ENCODE measurements around the gene TMPRSS9. TPM values are rescaled to one million over a fixed set of nuclear protein-coding genes. Genes with fewer than 3 reads are reported as not detected.

Gene TMPRSS9
- total and polyA plus RNA-seq, 9 donors: 0.05 to 0.51 (median 0.19) TPM; not detected in 1

- TF ChIP-seq CTCF (IDR thresholded peaks at IDR 0.05) (no peak), POLR2A (IDR thresholded peaks at IDR 0.05) (no peak), EP300 (IDR thresholded peaks at IDR 0.05) (no peak)
- H3K36me3 ChIP-seq: no peaks in the 10 kb centered on the region
- intact Hi-C loops (cut with DNase I): no loop called here
Measured at GRCh38 chr19:2440515-2440914, 80.5 kb downstream of the TMPRSS9 start.

GRCh38 chr19:2441096-2441752, 81.2 kb downstream of the TMPRSS9 start:
- intact Hi-C loops (cut with DNase I): no loop called here
- no peaks in the 10 kb centered on the region for H3K4me1 ChIP-seq (ENCODE audit: insufficient read depth)
- H3K4me3 ChIP-seq: no peak overlapping the region
- no peak for TF ChIP-seq CTCF (IDR thresholded peaks at IDR 0.05)
- TF ChIP-seq POLR2A (IDR thresholded peaks at IDR 0.05): no peak
- TF ChIP-seq EP300 (IDR thresholded peaks at IDR 0.05): no peak
- no peak for DNase-seq
- 92 to 97% (median 97%) methylated on average over 22 to 26 of the region's 26 CpGs for WGBS, 3 donors
- H3K36me3 ChIP-seq: no peaks in the 10 kb centered on the region
- H3K9me3 ChIP-seq: no peaks in the 10 kb centered on the region
- no peak overlapping the region for H3K27ac ChIP-seq
- H3K27me3 ChIP-seq: no peaks in the 10 kb centered on the region

More at GRCh38 chr19:2440515-2440914, 80.5 kb downstream of the TMPRSS9 start:
- H3K4me3 ChIP-seq: no peak overlapping the region
- no peaks in the 10 kb centered on the region for H3K9me3 ChIP-seq
- 97 to 100% (median 97%) methylated on average over 1 of the region's 1 CpG for WGBS, 3 donors
- H3K27me3 ChIP-seq: no peaks in the 10 kb centered on the region
- no peak overlapping the region for H3K27ac ChIP-seq
- DNase-seq: no peak
- H3K4me1 ChIP-seq (ENCODE audit: insufficient read depth): no peaks in the 10 kb centered on the region

- Histone ChIP-seq H3K27me3 (no peaks in the 10 kb centered on the region), H3K9me3 (no peaks in the 10 kb centered on the region), H3K4me3 (no peak overlapping the region), H3K36me3 (no peaks in the 10 kb centered on the region), H3K4me1 (ENCODE audit: insufficient read depth) (no peaks in the 10 kb centered on the region), H3K27ac (no peak overlapping the region)
- DNase-seq: peak in 1 of 5 donors; percentile 18
- no peak for TF ChIP-seq CTCF (IDR thresholded peaks at IDR 0.05)
- no peak for TF ChIP-seq POLR2A (IDR thresholded peaks at IDR 0.05)
- intact Hi-C loops (cut with DNase I): no loop called here
- WGBS, 3 donors: 89 to 92% (median 91%) methylated on average over 12 to 22 of the region's 22 CpGs
Measured at GRCh38 chr19:2443116-2443784, 83.2 kb downstream of the TMPRSS9 start.

- H3K36me3 ChIP-seq: no peaks in the 10 kb centered on the region
- TF ChIP-seq CTCF (IDR thresholded peaks at IDR 0.05) (no peak), EP300 (IDR thresholded peaks at IDR 0.05) (no peak)
- H3K27ac ChIP-seq: no peak overlapping the region
- 88 to 89% (median 88%) methylated on average over 13 to 17 of the region's 17 CpGs for WGBS, 3 donors
- intact Hi-C loops (cut with DNase I): no loop called here
- H3K4me1 ChIP-seq (ENCODE audit: insufficient read depth): no peaks in the 10 kb centered on the region
- H3K4me3 ChIP-seq: no peak overlapping the region
- DNase-seq: no peak
- H3K27me3 ChIP-seq: no peaks in the 10 kb centered on the region
- no peaks in the 10 kb centered on the region for H3K9me3 ChIP-seq
Measured at GRCh38 chr19:2443785-2444182, 83.7 kb downstream of the TMPRSS9 start.

Measured in ovary (tissue), 9 donors.